Posterior vena cava (tissue), 2 donors: ENCODE measurements around the gene RPS15. TPM values are rescaled to one million over a fixed set of nuclear protein-coding genes. Genes with fewer than 3 reads are reported as not detected.
A peak's percentile ranks its signal among the peaks of the same experiment; 100 is the strongest.
"Not testable (repeated sequence)": the region's sequence is repeated elsewhere in the genome, so short reads cannot be mapped to it uniquely, and the experiment has no call there.

Experiments used
- DNase-seq: peaks from one replicate; pipeline ENCODE4 v3.0.0-alpha.2; 2020; ENCODE audit warnings: low spot score
- intact Hi-C, 2 donors: fragments of 100-400 bp; cut with DNase I; formaldehyde crosslinking; loops; one replicate each; pipeline versions ENCODE4 v1.14.1 to v1.14.2; 2022 to 2023
- total RNA-seq, 2 donors: library from RNA; stranded (reverse); fragmentation: NEBNext Ultra II Directional; extraction: Animal tissue kit (Norgen Biotek cat#: 25700); gene quantifications; one replicate each; pipeline ENCODE4 v1.2.1, GENCODE V29; 2021
- donor health status: DM: yes; HTN: yes; CAD: no.
- donor health status: DM: yes; HTN: yes; CAD: no.

RPS15 gene
- total RNA-seq, 2 donors from 2014 or later = 722 to 743 TPM

DNA sequence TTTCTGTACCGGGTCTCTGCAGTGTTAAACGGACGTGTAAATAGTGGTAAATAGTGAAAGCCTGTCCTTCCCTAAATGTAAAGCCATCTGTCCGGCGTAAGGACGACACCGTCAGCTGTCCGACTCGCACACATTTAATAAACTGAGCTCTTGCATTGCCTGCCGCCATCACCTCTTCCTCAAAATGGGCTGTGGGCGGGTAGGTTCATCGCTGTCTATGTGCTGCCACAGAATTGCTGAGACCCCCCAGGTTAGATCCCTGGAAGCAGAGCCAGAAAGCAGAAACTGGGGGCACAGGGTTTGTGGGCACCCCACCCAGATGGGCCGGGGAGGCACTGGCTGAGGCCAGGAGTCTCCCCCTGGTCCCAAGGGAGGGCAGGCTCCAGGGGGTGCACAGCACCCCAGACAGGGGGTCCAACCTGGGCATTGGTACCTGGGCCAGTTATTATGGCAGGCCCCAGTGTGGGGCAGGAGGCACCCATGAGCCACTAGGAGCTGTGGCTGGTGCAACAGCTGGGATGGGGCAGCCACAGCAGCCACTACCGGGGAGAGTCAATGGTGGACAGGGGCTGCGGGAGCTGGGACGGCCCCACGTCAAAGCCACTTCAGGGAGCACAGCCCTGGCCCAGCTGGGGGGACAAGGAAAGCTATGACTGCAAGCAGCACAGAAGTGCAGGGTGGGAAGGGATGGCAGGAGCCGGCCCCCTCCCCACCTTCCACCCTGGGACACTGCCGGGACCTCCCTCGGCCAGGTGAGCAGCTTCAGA is 35.1 kb downstream of the RPS15 start:
- intact Hi-C loops = no loop called here
- no peak for DNase-seq

DNA sequence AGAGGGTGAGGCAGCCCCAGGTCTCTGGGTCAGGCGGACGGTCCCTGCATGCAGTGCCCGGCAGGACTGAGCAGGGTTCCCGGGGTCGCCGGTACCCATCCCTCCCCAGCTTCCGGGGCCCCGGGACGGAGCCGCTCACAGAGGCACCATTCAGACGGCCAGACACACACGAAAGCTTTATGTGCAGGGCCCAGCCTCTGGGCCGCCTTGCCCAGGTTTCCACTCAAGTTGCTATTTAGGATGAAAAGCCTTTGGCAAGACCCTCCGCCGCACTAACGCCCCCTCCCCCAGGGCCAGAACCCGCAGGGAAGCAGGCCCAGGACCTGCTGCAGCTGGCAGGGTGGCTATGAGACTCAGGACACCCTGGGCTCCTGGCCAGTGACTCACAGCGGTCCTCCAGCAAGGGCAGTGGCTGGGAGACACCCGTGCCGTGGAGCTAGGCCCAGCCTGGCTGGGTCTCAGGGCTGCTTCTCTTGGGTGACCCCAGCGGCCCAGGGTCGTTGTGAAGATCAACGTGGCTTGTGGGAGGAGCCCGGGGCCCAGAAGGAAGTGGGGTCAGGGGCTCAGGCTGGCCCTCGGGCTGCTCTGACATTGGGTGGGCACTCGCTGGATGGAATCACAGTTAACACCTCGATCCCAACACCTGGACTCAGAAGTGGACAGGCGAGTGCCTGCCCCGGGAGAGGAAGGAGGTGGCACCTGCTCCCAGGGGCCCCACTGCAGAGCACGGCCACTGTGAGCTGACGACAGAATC is 36.0 kb downstream of the RPS15 start:
- DNase-seq = no peak
- intact Hi-C loops = no loop called here

DNA sequence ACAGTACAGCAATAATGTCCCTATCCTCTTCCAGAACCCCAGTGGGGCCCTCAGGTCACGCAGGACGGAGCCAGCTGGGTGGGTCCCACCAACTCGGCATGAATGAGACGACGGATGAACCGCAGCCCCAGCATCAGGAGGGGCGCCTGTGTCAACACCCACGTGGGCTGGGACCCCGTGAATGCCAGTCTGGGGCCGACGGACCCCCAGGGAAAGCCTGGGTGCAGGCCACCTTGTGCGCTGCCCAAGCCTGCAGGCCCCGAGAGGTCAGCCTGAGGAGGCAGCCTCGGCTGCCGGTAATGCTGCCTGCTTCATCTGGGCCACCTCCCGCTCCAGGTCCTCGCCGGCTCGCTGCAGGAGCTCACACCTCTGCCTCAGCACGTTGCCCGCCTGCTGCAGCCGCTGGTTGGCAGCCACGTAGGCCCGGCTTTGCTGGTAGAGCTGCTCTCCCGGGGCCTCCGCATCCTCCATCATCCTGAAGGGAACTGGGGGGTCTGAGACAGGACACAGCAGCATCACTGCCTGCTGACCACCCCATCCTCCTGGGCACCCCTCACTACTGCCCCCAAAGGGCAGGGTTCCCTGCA is 36.7 kb downstream of the RPS15 start:
- intact Hi-C loops = no loop called here
- no peak for DNase-seq

DNA sequence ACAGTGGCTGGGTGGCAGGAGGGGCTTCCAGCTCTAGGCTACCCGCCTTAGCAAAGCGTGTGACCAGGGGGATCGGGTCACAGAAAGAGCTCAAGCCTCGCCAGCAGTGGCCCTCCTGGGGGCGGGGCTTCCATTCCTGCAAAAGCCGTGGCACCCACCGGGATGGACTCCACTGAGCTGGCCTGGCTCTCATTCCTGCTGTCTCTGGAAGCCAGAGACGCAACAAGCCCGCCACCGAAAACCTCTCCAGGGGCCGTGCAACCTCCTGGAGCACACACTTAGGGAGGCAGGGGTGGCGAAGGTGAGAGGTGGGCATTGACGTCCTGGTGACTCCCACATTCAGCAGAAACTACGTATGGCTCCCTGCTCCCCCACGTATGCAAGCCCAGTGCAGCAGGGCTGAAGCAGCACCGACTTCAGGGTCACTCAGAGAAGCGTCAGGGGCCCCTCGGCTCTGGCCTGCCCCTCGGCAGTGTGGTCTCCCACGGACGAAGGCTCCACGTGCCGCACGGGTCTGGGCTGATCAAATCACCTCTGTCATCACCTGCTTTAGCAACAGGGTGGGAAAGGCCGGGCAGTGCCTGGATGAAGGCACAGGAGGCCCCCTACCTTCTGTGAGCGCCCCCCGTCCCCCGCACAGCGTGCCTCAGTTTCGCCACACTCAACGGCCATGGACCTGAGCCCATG is 37.7 kb downstream of the RPS15 start:
- intact Hi-C loops = no loop called here
- no peak for DNase-seq

DNA sequence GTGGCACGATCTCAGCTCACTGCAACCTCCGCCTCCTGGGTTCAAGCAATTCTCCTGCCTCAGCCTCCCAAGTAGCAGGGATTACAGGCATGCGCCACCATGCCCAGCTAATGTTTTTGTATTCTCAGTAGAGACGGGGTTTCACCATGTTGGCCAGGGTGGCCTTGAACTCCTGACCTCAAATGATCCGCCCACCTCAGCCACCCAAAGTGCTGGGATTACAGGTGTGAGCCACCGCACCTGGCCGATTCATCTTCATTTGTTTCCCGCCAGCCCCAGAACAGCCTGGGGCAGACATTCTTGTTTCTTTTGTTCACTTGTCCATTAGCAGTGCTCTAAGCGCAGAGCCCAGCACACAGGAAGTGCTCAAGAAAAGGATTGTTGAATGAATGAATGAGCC is 38.9 kb downstream of the RPS15 start:
- DNase-seq, intact Hi-C loops: not testable (repeated sequence)

DNA sequence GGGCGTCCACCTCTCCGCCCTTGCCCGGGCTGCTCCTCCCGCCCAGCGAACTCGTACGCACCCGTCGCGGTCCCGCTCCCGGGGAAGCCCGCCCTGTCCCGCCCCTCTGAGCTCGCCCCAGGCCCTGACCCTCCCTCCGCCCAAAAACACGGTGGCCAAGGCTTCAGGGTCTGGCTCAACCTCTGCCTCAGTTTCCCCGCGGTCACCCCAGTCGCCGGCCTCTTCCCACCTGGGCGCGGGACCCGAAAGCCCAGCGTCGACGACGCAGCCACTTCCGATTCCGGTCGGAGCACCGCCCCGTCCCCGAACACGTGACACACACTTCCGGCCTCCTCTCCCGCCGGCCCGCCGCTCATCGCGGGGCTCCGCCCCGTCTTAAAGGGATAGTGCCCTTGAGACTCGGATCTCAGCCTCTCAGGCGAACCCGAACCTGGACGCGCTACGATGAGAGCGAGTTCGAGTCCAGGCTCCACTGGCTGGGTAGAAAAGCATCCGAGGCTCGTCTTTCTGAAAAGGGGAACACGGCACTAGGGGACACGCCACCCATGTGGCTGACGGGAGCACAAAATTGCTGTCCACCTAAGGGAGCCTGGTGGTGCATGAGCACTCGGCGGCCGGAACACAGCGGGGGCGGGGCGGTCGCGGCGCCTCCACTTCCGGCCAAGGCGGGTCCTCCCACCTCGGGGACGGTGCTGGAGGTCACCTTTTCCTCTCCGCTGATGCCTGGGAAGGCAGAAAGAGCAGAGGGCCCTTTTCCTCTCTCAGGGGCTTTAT is 40.9 kb downstream of the RPS15 start, which contains the start of gene C19orf25:
C19orf25 (minus strand) TSS at position 282 of the 774 bp plus-strand sequence. CDS start 312 bp downstream, outside the sequence.
- DNase-seq = peak; percentile 99
- intact Hi-C loops = no loop called here

DNA sequence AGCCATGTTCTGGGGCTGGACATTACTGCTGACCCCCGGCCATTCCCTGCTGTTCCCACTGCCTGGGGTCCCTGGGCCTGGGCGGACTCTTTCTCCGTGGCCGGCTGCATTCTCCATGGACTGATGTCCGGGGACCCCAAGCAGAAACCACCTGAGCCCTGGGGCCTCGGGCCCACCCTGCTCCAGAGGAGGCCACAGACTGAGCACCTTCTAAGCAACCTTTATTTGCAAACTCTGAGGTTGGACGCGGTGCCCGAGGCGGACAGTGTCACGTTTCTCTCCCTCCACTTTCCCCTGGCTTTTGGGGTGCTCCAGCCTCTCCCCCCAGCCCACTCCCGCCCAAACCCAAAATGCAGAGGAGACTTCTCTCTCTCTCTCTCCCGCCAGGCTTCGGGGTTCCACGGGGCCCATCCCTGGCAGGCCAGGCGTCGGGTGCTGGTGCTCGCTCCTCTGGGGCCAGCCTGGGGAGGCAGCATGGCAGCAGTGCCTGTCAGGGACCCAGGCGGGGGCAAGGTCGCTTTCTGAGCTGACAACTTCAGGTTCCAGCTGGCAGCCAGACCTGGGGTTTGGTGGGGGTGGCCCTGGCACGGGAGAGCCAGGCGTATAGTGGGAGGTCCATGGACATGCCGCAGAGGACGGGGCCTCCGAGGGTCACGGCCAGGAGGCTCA is 43.2 kb downstream of the RPS15 start:
- intact Hi-C loops = no loop called here
- DNase-seq = peak; percentile 79

DNA sequence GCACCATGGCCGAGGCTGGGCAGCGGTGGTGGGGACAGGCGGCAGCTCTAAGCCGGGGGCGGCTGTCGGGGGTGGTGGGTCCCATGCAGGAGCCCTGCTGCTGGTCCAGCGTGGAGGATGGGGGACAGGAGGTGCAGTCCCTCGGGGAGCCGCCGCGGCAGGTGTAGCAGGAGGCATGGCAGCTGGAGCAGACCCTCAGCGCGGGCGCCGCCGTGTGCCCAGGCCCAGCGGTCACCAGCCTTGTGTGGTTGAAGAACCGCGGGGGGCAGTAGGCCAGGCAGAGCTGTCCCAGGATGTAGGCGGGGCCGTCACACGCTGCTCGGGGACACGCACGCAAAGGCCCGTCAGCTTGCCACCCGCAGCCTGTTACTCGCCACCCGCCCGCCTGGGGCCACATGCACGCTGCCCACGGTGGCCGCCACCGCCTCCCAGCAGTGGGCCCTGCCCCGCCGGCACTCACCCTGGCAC is 43.7 kb downstream of the RPS15 start:
- intact Hi-C loops = loop anchor here in 1 of 2 donors (1.0 kb wide), 1 partner anchor 34 kb away; no protein-coding TSS in a partner anchor
- DNase-seq = peak; percentile 78

DNA sequence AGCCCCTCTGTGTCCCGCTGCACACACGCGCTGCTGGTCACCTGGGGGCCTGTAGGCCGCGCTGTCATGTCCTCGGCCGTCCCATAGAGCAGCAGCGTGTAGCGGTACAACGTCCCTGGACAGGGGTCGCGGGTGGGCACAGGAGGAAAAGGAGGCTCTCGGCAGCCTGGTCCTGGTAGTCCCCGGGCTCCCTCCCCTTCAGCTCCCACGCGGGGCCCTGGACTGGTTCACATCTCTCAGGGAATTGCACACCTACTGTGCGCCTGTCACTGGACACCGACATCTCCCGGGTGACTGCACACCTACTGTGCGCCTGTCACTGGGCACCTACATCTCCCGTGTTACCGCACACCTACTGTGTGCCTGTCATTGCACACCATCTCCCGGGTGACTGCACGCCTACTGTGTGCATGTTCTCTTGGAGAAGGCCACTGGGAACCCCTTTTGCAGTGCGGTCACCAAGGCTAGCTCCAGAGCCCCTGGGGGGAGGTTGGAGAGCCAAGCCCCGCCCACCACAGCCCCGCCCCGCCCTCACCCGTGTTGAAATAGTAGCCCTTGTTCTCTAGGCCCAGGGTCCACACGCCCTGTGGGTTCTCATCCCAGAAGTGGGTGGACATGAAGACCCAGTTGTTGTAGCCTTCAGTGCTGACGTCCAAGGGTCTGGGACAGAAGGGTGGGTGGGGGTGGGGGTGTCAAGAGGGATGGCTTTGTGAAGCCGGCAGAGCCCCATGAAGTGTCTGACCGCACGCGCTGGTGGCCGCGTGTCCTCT is 44.4 kb downstream of the RPS15 start:
- DNase-seq = peak; percentile 80
- intact Hi-C loops = loop anchor here in 1 of 2 donors (1.0 kb wide), 1 partner anchor 34 kb away; no protein-coding TSS in a partner anchor

DNA sequence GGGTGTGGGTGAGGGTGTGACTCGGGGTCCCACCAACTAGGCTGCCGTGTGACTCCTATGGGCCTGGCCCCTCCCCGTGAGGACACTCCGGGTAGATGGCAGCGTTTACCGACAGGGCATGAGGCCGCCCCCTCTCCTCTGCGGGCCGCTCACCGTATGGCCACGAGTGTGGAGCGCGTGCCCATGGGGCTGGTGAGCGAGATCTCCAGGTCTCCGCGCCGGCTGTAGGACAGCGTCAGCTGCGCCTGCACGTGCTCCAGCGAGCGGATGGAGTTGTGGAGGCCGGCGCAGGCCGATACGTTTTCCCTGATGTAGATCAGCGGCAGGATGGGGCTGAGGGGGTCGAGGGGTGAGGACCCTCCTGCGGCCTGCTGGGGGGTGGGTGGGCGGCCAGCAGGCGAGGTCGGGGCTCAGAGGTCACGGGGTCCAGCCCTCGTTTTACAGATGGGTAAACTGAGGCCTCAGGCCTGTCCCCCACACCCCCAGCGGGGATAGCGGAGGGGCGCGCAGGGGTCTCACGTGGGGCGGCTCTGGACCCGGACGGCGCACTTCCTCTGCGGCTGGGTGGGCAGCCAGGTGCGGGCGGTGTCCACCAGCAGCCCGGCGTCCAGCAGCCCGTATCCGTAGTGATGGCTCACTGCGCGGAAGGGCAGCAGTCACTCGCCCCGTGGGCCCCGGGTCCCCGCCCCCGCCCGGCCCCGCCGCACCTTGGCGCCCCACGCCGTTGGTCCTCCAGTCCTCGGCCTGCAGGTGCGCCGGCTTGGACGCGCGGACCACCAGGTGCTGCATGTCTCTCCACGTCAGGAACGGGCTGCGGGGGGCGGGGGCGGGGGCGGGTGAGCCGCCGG is 45.2 kb downstream of the RPS15 start:
- DNase-seq = peak; percentile 78
- intact Hi-C loops = no loop called here

DNA sequence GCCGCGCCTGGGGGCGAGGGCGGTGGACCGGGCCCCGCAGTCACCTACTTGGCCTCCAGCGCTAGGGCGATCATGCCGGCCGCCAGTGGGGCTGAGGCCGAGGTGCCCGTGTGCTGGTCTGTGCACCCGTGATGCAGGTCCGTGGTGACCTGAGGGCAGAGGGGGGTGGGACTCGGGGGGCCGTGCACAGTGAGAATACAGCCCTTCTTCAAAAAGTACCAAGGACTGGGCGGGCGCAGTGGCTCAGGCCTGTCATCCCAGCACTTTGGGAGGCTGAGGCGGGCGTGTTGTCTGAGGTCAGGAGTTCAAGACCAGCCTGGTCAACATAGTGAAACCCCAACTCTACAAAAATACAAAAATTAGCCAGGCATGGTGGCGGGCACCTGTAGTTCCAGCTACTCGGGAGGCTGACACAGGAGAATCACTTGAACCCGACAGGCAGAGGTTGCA is 45.8 kb downstream of the RPS15 start:
- intact Hi-C loops = no loop called here
- no peak for DNase-seq

DNA sequence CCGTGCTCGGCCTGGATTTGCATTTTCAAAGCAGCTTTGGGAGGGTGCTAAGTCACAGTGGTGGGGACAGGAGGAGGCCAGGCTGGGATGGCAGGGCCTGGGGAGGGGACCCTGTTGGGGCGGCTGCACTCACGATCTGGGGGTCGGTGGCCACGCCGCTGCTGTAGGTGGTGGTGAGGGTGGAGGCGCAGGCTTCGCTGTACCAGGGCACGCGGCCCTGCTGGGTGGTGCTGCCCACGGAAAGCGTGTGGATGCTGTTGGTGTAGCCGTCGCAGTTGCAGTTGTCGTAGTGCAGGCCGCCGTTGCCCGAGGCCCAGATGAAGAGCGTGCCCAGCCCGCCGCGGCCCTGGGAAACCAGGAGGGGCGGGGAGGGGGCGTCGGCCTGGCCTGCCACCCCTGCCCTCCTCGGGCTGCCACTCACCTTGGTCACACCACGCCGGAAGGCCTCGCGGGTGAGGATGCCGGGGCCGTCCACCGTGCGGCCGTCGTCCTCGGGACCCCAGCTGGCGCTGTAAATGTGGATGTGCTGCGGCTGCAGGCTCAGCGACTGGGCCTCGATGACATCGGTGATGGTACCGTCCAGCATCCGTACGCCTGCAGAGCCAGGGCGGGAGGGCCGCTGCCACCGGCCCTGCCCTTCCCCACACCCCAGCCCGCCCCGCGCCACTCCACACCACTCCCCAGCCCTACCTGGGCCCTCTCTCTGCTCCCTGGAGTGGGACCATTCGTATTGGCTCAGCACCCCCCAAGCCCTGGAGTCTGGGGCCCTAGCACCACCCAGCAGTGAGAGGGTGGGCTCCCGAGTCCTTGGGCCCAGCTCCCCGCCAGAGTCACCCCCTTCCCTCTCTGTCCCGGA is 48.8 kb downstream of the RPS15 start:
- peak; percentile 76 for DNase-seq
- intact Hi-C loops = no loop called here

DNA sequence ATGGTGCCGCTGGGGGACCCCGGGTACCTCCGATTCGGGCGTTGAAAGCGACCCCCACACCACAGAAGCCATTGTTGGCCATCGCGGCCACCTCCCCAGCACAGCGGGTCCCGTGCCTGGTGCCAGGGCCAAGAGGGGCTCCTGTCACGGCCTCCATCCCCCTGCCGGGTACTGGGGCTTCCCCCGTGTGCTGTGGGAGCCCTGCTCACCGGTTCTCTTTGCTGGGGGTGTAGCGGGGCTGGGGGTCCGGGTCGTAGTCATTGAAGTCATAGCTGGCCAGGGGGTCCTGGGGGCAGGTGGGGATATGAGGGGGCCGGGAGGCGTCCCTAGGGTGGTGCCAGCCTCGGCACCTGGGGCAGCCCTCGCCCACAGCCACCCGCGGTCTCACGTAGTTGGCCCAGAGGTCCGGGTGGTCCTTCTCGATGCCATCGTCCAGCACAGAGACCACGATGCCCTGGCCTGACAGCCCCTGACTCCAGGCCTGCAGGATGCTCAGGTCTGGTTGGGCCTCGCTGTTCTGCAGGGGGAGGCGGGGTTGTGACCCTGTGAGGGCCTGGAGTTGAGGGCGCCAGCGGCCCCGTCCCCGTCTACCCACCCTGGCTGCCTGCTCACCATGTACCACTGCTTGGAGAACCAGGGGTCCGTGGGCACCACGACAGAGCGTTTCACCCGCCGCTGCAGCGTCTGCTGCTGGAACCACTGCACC is 49.5 kb downstream of the RPS15 start:
- peak; percentile 79 for DNase-seq
- intact Hi-C loops = no loop called here

DNA sequence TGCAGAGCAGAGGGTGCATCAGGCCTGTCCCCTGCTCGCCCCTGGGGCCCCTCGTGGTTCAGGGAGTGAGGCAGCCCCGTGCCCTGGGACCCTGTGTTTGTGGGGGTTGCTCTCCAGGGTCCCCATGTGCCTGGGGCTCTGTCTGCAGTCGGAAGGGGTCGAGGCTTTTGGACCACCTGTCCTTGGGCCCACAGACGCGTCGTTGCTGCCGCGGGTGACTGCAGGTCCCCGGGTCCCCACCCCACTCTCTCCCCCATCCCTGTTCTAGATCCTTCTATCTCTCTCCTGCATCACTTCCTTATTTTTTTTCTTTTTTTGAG is 50.0 kb downstream of the RPS15 start:
- DNase-seq = no peak
- intact Hi-C loops = no loop called here
